Lung (tissue), 12 donors: ENCODE measurements around the gene ANXA2R. TPM values are rescaled to one million over a fixed set of nuclear protein-coding genes. Genes with fewer than 3 reads are reported as not detected.
"Not testable (repeated sequence)": the region's sequence is repeated elsewhere in the genome, so short reads cannot be mapped to it uniquely, and the experiment has no call there.

Source experiments
- ATAC-seq: fragments of 200-7000 bp; cut with Tn5 transposase; one replicate; pipeline ENCODE4 v1.9.1; 2020; ENCODE audit warnings: moderate number of reproducible peaks; ENCODE audit not compliant: insufficient read depth, low FRiP score
- DNase-seq, 3 donors: peaks; one replicate each; pipeline ENCODE4 v3.0.0-alpha.2; 2013 to 2017
- H3K27ac ChIP-seq, 2 donors: one replicate each; pipeline ENCODE4 v1.5.1; 2013; ENCODE audit warnings: mild to moderate bottlenecking in 2 of 2, moderate library complexity in 2 of 2, control low read depth in 1 of 2, inconsistent platforms in 1 of 2, low read depth in 1 of 2, low read length in 1 of 2
- H3K27me3 ChIP-seq, 3 donors: one replicate each; pipeline ENCODE4 v1.5.1; 2013; ENCODE audit warnings: low read length in 2 of 3; ENCODE audit not compliant: control insufficient read depth in 3 of 3, insufficient read depth in 3 of 3
- H3K36me3 ChIP-seq, 4 donors: one replicate each; pipeline ENCODE4 v1.5.1; 2013; ENCODE audit warnings: low read length in 4 of 4, mild to moderate bottlenecking in 1 of 4, moderate library complexity in 1 of 4; ENCODE audit not compliant: control insufficient read depth in 4 of 4, insufficient read depth in 4 of 4
- H3K4me1 ChIP-seq, 5 donors: one replicate each; pipeline ENCODE4 v1.5.1; 2013; ENCODE audit warnings: low read length in 5 of 5, mild to moderate bottlenecking in 2 of 5, moderate library complexity in 1 of 5; ENCODE audit not compliant: control insufficient read depth in 5 of 5, insufficient read depth in 5 of 5
- H3K4me3 ChIP-seq: one replicate; pipeline ENCODE4 v1.5.1; 2013; ENCODE audit warnings: mild to moderate bottlenecking, control low read depth, moderate library complexity
- H3K9ac ChIP-seq, 2 donors: one replicate each; pipeline ENCODE4 v1.5.1; 2013; ENCODE audit warnings: low read length in 2 of 2, control low read depth in 1 of 2; ENCODE audit not compliant: insufficient read depth in 1 of 2
- H3K9me3 ChIP-seq, 4 donors: one replicate each; pipeline ENCODE4 v1.5.1; 2013; ENCODE audit warnings: low read length in 3 of 4, mild to moderate bottlenecking in 1 of 4, moderate library complexity in 1 of 4; ENCODE audit not compliant: control insufficient read depth in 4 of 4, insufficient read depth in 3 of 4
- WGBS, 2 donors: extraction: QIAGEN DNeasy Blood & Tissue Kit; methylation state at CpG; one replicate each; pipeline ENCODE4 v1.1.7; 2013; 5-methylcytosine and 5-hydroxymethylcytosine counted together
- polyA plus RNA-seq, 2 donors: library from polyadenylated mRNA; stranded (reverse); fragments of 200-250 nt; gene quantifications; one replicate each; pipeline ENCODE4 v1.2.1, GENCODE V29; 2013
- total RNA-seq, 2 donors: library from RNA; depleted of rRNA in 1 of 2; stranded (reverse); fragments of >200 nt in 1 of 2; gene quantifications; one replicate each; pipeline ENCODE4 v1.2.1, GENCODE V29; 2014 to 2021
- TF ChIP-seq, protein P1 (sequence below): IDR thresholded peaks from 2 replicates; pipeline ENCODE4 v1.5.1; 2012; ENCODE audit warnings: mild to moderate bottlenecking; ENCODE audit errors: control extremely low read depth, extremely low read depth
- donor health status: control.
- donor health status: control.
- donor health status: Bipolar disorder and iron deficiency.
- donor health status: healthy.
- donor health status: DM: yes; HTN: yes; CAD: no.

Gene ANXA2R
- total and polyA plus RNA-seq, 4 donors: 4.0 to 5.2 (median 4.8) TPM

DNA sequence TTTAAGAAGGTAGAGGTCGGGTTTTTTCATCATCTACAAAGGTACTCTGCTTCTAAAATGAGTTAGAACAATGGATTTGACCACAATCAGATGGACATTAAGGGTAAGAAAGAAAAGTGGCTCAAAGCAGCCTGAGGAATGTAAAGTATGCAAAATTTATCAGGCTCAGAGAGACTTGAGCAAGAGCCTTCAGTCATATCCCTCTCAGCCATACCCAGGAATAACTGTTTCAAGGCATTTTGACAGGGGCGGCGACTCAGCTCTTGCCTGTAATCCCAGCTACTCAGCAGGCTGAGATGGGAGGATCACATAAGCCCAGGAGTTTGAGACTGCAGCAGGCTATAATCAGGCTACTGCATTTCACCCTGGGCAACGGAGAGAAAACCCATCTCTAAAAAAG is 38.8 kb upstream of the ANXA2R start:
- Histone ChIP-seq H3K4me1 (peaks cover 0 to 3% (median 0%) of the 10 kb centered on the region in 5 donors), H3K27ac (no peak overlapping the region), H3K27me3 (no peaks in the 10 kb centered on the region), H3K9me3 (no peaks in the 10 kb centered on the region), H3K4me3 (no peak overlapping the region), H3K36me3 (peaks cover 3 to 12% (median 6%) of the 10 kb centered on the region in 4 donors), H3K9ac (no peak overlapping the region)
- DNase-seq (no peak), ATAC-seq (peak; percentile 47)
- TF ChIP-seq, protein P1, sequence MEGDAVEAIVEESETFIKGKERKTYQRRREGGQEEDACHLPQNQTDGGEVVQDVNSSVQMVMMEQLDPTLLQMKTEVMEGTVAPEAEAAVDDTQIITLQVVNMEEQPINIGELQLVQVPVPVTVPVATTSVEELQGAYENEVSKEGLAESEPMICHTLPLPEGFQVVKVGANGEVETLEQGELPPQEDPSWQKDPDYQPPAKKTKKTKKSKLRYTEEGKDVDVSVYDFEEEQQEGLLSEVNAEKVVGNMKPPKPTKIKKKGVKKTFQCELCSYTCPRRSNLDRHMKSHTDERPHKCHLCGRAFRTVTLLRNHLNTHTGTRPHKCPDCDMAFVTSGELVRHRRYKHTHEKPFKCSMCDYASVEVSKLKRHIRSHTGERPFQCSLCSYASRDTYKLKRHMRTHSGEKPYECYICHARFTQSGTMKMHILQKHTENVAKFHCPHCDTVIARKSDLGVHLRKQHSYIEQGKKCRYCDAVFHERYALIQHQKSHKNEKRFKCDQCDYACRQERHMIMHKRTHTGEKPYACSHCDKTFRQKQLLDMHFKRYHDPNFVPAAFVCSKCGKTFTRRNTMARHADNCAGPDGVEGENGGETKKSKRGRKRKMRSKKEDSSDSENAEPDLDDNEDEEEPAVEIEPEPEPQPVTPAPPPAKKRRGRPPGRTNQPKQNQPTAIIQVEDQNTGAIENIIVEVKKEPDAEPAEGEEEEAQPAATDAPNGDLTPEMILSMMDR: no peak
- 82 to 87% methylated on average over 4 of the region's 4 CpGs for WGBS, 2 donors

GRCh38 chr5:43077446-43078191 is 37.5 kb upstream of the ANXA2R start:
- H3K36me3 ChIP-seq: peaks cover 3 to 12% (median 6%) of the 10 kb centered on the region in 4 donors

GRCh38 chr5:43075319-43076293 is 35.5 kb upstream of the ANXA2R start:
- Histone ChIP-seq H3K27ac (peak overlapping the region in 1 of 2 donors; percentile 64), H3K9ac (no peak overlapping the region), H3K27me3 (no peaks in the 10 kb centered on the region), H3K4me1 (peaks cover 0 to 3% (median 0%) of the 10 kb centered on the region in 5 donors), H3K9me3 (no peaks in the 10 kb centered on the region), H3K36me3 (peaks cover 8 to 18% (median 11%) of the 10 kb centered on the region in 4 donors), H3K4me3 (no peak overlapping the region)
- ATAC-seq (no peak), DNase-seq (no peak)
- TF ChIP-seq, protein P1: no peak
- WGBS, 2 donors: 69 to 72% methylated on average over 12 of the region's 12 CpGs

More at GRCh38 chr5:43077446-43078191, 37.5 kb upstream of the ANXA2R start:
- not testable (repeated sequence) for ATAC-seq, H3K4me1 ChIP-seq, H3K9ac ChIP-seq, DNase-seq, H3K4me3 ChIP-seq, H3K27me3 ChIP-seq, H3K9me3 ChIP-seq, H3K27ac ChIP-seq
- 89 to 91% methylated on average over 7 of the region's 7 CpGs for WGBS, 2 donors

GRCh38 chr5:43074987-43075318 is 34.8 kb upstream of the ANXA2R start:
- Histone ChIP-seq H3K4me1 (peaks cover 0 to 3% (median 0%) of the 10 kb centered on the region in 5 donors), H3K27ac (peak overlapping the region in 1 of 2 donors; percentile 64), H3K36me3 (peaks cover 8 to 16% (median 11%) of the 10 kb centered on the region in 4 donors)

More at GRCh38 chr5:43074987-43075318, 34.8 kb upstream of the ANXA2R start:
- Histone ChIP-seq H3K9ac (no peak overlapping the region), H3K4me3 (no peak overlapping the region), H3K27me3 (no peaks in the 10 kb centered on the region), H3K9me3 (no peaks in the 10 kb centered on the region)
- no peak for DNase-seq
- no peak for ATAC-seq
- WGBS, 2 donors: 97 to 98% methylated on average over 9 of the region's 9 CpGs
- TF ChIP-seq, protein P1: no peak
